VCaP (cell line): Measurements from ENCODE around the gene HLA-DQB2.
"Not testable (repeated sequence)": the region's sequence is repeated elsewhere in the genome, so short reads cannot be mapped to it uniquely, and the experiment has no call there.

Experiments
- H3K27ac ChIP-seq: fragments of 450-650 bp; 2 replicates; pipeline ENCODE4 v1.5.1; 2017
- TF ChIP-seq, protein P1 (sequence below): fragments of 450-650 bp; conservative IDR thresholded peaks from 2 replicates; pipeline ENCODE4 v1.5.1; 2017; ENCODE audit warnings: mild to moderate bottlenecking, moderate library complexity

The HLA-DQB2 gene

DNA sequence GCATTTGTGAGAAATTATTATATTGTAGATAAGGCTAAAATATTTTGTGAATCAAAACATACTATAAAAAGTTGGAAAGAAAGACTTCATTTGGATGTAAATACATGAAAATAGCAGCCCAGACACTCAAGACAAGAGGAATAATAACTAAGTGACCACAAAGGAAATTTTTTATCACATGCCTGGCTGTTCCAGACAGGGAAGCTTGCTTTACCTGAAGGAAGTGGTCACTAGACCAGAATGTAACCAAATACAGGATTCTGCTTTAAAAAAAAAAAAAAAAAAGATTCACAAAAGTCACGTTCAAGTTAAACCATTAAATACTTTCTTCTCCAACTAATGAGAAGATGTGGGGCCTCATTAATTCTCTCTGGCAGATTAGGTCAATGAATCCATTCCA is 9.3 kb upstream of the HLA-DQB2 start:
- no peak overlapping the region for H3K27ac ChIP-seq
- TF ChIP-seq, protein P1, sequence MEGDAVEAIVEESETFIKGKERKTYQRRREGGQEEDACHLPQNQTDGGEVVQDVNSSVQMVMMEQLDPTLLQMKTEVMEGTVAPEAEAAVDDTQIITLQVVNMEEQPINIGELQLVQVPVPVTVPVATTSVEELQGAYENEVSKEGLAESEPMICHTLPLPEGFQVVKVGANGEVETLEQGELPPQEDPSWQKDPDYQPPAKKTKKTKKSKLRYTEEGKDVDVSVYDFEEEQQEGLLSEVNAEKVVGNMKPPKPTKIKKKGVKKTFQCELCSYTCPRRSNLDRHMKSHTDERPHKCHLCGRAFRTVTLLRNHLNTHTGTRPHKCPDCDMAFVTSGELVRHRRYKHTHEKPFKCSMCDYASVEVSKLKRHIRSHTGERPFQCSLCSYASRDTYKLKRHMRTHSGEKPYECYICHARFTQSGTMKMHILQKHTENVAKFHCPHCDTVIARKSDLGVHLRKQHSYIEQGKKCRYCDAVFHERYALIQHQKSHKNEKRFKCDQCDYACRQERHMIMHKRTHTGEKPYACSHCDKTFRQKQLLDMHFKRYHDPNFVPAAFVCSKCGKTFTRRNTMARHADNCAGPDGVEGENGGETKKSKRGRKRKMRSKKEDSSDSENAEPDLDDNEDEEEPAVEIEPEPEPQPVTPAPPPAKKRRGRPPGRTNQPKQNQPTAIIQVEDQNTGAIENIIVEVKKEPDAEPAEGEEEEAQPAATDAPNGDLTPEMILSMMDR: no peak

- no peak overlapping the region for H3K27ac ChIP-seq
- TF ChIP-seq, protein P1: no peak
These were observed 716 bp upstream of the HLA-DQB2 start for GRCh38 chr6:32764048-32764447.

DNA sequence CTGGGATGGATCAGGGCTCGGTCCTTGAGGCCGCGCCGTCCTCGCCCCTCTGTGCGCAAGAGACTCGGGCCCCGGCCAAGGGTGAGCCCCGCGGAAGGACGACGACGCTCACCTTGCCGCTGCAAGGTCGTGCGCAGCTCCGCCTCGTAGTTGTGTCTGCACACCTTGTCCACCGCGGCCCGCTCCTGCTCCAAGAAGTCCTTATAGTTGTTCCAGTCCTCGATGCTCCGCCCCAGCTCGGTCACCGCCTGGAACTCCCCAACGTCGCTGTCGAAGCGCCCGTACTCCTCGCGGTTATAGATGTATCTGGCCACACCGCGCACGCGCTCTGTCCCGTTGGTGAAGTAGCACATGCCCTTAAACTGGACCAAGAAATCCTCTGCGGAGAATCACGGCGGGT is 1.8 kb downstream of the HLA-DQB2 start:
- no peak overlapping the region for H3K27ac ChIP-seq
- TF ChIP-seq, protein P1: no peak

DNA sequence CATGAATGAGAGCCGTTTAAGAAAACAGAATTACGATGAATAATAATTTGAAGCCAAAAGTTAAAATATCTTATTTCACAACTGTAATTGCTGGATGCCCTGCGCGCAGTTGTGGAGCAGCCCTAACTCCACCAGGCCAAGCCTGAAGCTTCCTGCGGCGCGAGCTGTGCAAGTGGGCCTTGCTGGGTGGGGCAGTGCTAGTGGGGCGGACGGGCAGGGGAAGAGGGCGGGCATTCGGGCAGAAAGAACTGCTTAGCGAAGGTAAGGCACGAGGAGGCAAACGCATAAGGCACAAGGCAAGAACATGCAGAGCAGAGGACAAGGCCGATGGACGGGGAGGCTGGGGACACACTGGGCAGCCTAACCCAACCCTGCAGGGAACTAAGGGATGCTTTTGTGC is 2.3 kb downstream of the HLA-DQB2 start:
- TF ChIP-seq, protein P1: no peak
- H3K27ac ChIP-seq: no peak overlapping the region

- no peak overlapping the region for H3K27ac ChIP-seq
- TF ChIP-seq, protein P1: no peak
These were observed 3.7 kb downstream of the HLA-DQB2 start for GRCh38 chr6:32759669-32760068.

DNA sequence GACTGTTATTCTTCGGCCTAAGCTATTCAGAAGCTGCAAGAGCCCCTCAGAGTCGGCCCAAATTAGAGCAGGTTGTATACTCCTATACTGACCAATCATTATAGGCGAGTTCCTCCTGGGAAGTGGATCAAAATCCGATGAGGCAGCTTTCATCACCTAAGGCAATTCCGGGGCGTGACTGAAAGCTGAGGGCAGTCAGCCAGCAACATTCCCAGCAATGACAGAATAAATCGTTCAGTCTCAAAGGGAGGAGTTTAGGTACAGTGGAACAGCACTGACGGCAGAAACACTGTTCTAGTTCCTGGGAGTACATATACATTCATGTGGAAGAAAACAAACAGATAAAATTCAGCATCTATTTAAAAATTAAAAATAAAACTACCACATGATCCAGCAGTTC is 10.8 kb downstream of the HLA-DQB2 start:
- TF ChIP-seq, protein P1: no peak
- H3K27ac ChIP-seq: no peak overlapping the region

- H3K27ac ChIP-seq: not testable (repeated sequence)
These were observed 17.7 kb downstream of the HLA-DQB2 start for GRCh38 chr6:32745649-32746048.

- TF ChIP-seq, protein P1: no peak
- no peak overlapping the region for H3K27ac ChIP-seq
These were observed 18.6 kb downstream of the HLA-DQB2 start for GRCh38 chr6:32744776-32745175.
